Hepatocyte (in vitro differentiated cells): ENCODE measurements around the gene PRPS1.

Experiments used
- CTCF ChIP-seq: fragments of 200-600 bp; sonication (generic); IDR thresholded peaks from 2 replicates; pipeline ENCODE4 v1.5.1; 2016; ENCODE audit warnings: antibody characterized with exemption, mild to moderate bottlenecking; ENCODE audit not compliant: poor library complexity
- EZH2 ChIP-seq: fragments of 200-600 bp; sonication (generic); IDR thresholded peaks from 2 replicates; pipeline ENCODE4 v1.6.1; 2016; ENCODE audit warnings: antibody characterized with exemption, mild to moderate bottlenecking, borderline replicate concordance
- EZH2phosphoT487 ChIP-seq: fragments of 200-600 bp; sonication (generic); IDR thresholded peaks from one replicate; pipeline ENCODE4 v1.6.1; 2018; ENCODE audit warnings: antibody characterized with exemption, mild to moderate bottlenecking, low read depth, moderate library complexity; ENCODE audit not compliant: unreplicated experiment, severe bottlenecking

- TF ChIP-seq CTCF (no peak), EZH2 (no peak), EZH2phosphoT487 (no peak)
These were observed 2.6 kb upstream of the PRPS1 start for GRCh38 chrX:107625739-107626138.
